Cardiac fibroblast (primary cell): Measurements from ENCODE around the gene OR8A1.
A peak's percentile ranks its signal among the peaks of the same experiment; 100 is the strongest.

Experiments used
- DNase-seq, 2 donors: peaks; one replicate each; pipeline versions ENCODE4 v3.0.0 to v3.0.0-alpha.2; 2010; ENCODE audit warnings: low read depth in 2 of 2
- H3K4me3 ChIP-seq, 2 donors: replicated peaks in 1 of 2; 1 replicate in 1 of 2; 2 replicates in 1 of 2; pipeline ENCODE4 v1.5.1; 2011; ENCODE audit warnings: low read depth in 2 of 2, low read length in 2 of 2, mild to moderate bottlenecking in 2 of 2, moderate library complexity in 1 of 2
- CTCF ChIP-seq: IDR thresholded peaks from one replicate; pipeline ENCODE4 v1.5.1; 2011; ENCODE audit warnings: low read depth, mild to moderate bottlenecking, low read length, inconsistent platforms

Gene OR8A1

GRCh38 chr11:124612567-124613246, 42.9 kb downstream of the OR8A1 start:
- TF ChIP-seq CTCF = no peak
- DNase-seq = peak in 1 of 2 donors; percentile 15
- no peak overlapping the region for H3K4me3 ChIP-seq

GRCh38 chr11:124618863-124619262, 49.1 kb downstream of the OR8A1 start:
- TF ChIP-seq CTCF = no peak
- no peak overlapping the region for H3K4me3 ChIP-seq
- DNase-seq = no peak
